GM18499 (cell line): ENCODE measurements around the gene ADAM17.
"Not testable (repeated sequence)": the region's sequence is repeated elsewhere in the genome, so short reads cannot be mapped to it uniquely, and the experiment has no call there.

ENCODE experiments used
- ATAC-seq: cut with Tn5 transposase; IDR thresholded peaks from one replicate; pipeline ENCODE4 v1.9.1; 2021; ENCODE audit warnings: moderate number of reproducible peaks; ENCODE audit not compliant: insufficient read depth, unreplicated experiment

The ADAM17 gene

GRCh38 chr2:9570182-9571060 lies 14.8 kb upstream of the ADAM17 start:
- ATAC-seq = no peak

- ATAC-seq = no peak
These were observed 10.0 kb upstream of the ADAM17 start for GRCh38 chr2:9565436-9566153.

- no peak for ATAC-seq
These were observed 5.0 kb upstream of the ADAM17 start for GRCh38 chr2:9560628-9561027.

- ATAC-seq = no peak
These were observed 3.3 kb upstream of the ADAM17 start for GRCh38 chr2:9558948-9559381.

- ATAC-seq = no peak
These were observed 602 bp upstream of the ADAM17 start for GRCh38 chr2:9556121-9556743.

- no peak for ATAC-seq
These were observed 721 bp downstream of the ADAM17 start for GRCh38 chr2:9554921-9555296.

GRCh38 chr2:9552219-9553178 lies 3.1 kb downstream of the ADAM17 start:
- no peak for ATAC-seq

GRCh38 chr2:9550859-9551391 lies 4.7 kb downstream of the ADAM17 start:
- ATAC-seq = not testable (repeated sequence)

GRCh38 chr2:9549420-9549819 lies 6.2 kb downstream of the ADAM17 start:
- no peak for ATAC-seq

GRCh38 chr2:9548506-9548905 lies 7.1 kb downstream of the ADAM17 start:
- ATAC-seq = peak; percentile 33

- no peak for ATAC-seq
These were observed 8.2 kb downstream of the ADAM17 start for GRCh38 chr2:9547262-9547991.

GRCh38 chr2:9545502-9545901 lies 10.1 kb downstream of the ADAM17 start:
- ATAC-seq = no peak

GRCh38 chr2:9543557-9543956 lies 12.1 kb downstream of the ADAM17 start:
- no peak for ATAC-seq

GRCh38 chr2:9539531-9539930 lies 16.1 kb downstream of the ADAM17 start:
- no peak for ATAC-seq

GRCh38 chr2:9538000-9538507 lies 17.6 kb downstream of the ADAM17 start:
- ATAC-seq = no peak

GRCh38 chr2:9536504-9536903 lies 19.1 kb downstream of the ADAM17 start:
- ATAC-seq = no peak

- ATAC-seq = no peak
These were observed 20.5 kb downstream of the ADAM17 start for GRCh38 chr2:9535177-9535576.

- no peak for ATAC-seq
These were observed 22.0 kb downstream of the ADAM17 start for GRCh38 chr2:9533663-9534062.

GRCh38 chr2:9532421-9532820 lies 23.2 kb downstream of the ADAM17 start:
- ATAC-seq = no peak
